AG10803 (cell line): ENCODE results near the gene SPACA6.
"Not testable (repeated sequence)": the region's sequence is repeated elsewhere in the genome, so short reads cannot be mapped to it uniquely, and the experiment has no call there.

Experiments used
- DNase-seq: peaks from one replicate; pipeline ENCODE4 v3.0.0; 2010; ENCODE audit warnings: low read depth
- H3K4me3 ChIP-seq: 2 replicates; pipeline ENCODE4 v1.5.1; 2011; ENCODE audit warnings: mild to moderate bottlenecking, low read length, control low read depth
- CTCF ChIP-seq: conservative IDR thresholded peaks from 2 replicates; pipeline ENCODE4 v1.5.1; 2011; ENCODE audit warnings: mild to moderate bottlenecking, low read length, control low read depth, inconsistent platforms

Gene SPACA6

GRCh38 chr19:51654783-51655182 lies 38.3 kb upstream of the SPACA6 start:
- no peak overlapping the region for H3K4me3 ChIP-seq
- DNase-seq = no peak
- no peak for TF ChIP-seq CTCF

- peak; percentile 78 for TF ChIP-seq CTCF
- peak; percentile 73 for DNase-seq
Measured at GRCh38 chr19:51660975-51661600, 32.0 kb upstream of the SPACA6 start.

GRCh38 chr19:51663650-51664049 lies 29.5 kb upstream of the SPACA6 start:
- DNase-seq = no peak
- H3K4me3 ChIP-seq = no peak overlapping the region
- no peak for TF ChIP-seq CTCF

More at GRCh38 chr19:51660975-51661600, 32.0 kb upstream of the SPACA6 start:
- H3K4me3 ChIP-seq = no peak overlapping the region

- no peak for DNase-seq
- no peak for TF ChIP-seq CTCF
- H3K4me3 ChIP-seq = no peak overlapping the region
Measured at GRCh38 chr19:51664131-51664530, 29.0 kb upstream of the SPACA6 start.

GRCh38 chr19:51664997-51665396 lies 28.1 kb upstream of the SPACA6 start:
- no peak for DNase-seq
- TF ChIP-seq CTCF = peak; percentile 47
- H3K4me3 ChIP-seq = no peak overlapping the region

GRCh38 chr19:51668216-51668615 lies 24.9 kb upstream of the SPACA6 start:
- DNase-seq = no peak
- TF ChIP-seq CTCF = no peak
- no peak overlapping the region for H3K4me3 ChIP-seq

- not testable (repeated sequence) for H3K4me3 ChIP-seq
- peak; percentile 38 for DNase-seq
- TF ChIP-seq CTCF = peak; percentile 56
Measured at GRCh38 chr19:51675911-51676565, 17.1 kb upstream of the SPACA6 start.
